GM23248 (cell line): ENCODE measurements around the gene TMEM229A.

ENCODE experiments used
- EZH2 ChIP-seq: fragments of 200-600 bp; sonication (generic); IDR thresholded peaks from 2 replicates; pipeline ENCODE4 v1.6.1; 2018; ENCODE audit warnings: antibody characterized with exemption, mild to moderate bottlenecking; ENCODE audit not compliant: insufficient read depth, poor library complexity, severe bottlenecking
- EZH2phosphoT487 ChIP-seq: fragments of 200-600 bp; sonication (generic); IDR thresholded peaks from 2 replicates; pipeline ENCODE4 v1.6.1; 2018; ENCODE audit warnings: antibody characterized with exemption, moderate library complexity, mild to moderate bottlenecking, low read depth; ENCODE audit not compliant: insufficient read depth

DNA sequence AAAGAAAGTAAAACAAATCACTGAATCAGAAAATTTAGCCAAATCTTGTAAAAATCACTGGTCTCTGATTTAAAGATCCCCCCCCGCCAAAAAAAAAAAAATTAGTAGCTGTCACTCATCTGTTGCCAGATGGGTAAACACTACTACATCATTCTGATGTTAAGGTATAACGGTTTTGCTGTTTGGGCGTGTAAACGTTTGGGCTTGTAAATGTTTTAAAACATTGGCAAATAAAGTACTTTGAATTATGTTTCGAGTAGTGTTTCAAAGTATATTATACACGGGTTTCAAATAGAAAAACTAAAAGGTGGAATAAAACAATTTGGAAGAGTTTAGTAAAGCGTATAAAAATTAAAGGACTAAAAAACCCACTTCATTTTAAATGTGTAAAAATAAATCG is 1.5 kb downstream of the TMEM229A start:
- no peak for TF ChIP-seq EZH2phosphoT487
- no peak for TF ChIP-seq EZH2
